M059J (cell line): ENCODE results near the gene POLR2L. TPM values are rescaled to one million over a fixed set of nuclear protein-coding genes. Genes with fewer than 3 reads are reported as not detected.
A peak's percentile ranks its signal among the peaks of the same experiment; 100 is the strongest.

ENCODE experiments used
- DNase-seq: peaks from one replicate; pipeline ENCODE4 v3.0.0-alpha.2; 2012; ENCODE audit warnings: low read depth
- total RNA-seq: library from RNA; depleted of rRNA; stranded (reverse); fragments of >200 nt; shearing (Covaris generic); gene quantifications from 2 replicates; pipeline ENCODE4 v1.2.3, GENCODE V29; 2014; rRNA removed

Gene POLR2L
- total RNA-seq, 1 experiment from 2014 or later, result 147 TPM

DNA sequence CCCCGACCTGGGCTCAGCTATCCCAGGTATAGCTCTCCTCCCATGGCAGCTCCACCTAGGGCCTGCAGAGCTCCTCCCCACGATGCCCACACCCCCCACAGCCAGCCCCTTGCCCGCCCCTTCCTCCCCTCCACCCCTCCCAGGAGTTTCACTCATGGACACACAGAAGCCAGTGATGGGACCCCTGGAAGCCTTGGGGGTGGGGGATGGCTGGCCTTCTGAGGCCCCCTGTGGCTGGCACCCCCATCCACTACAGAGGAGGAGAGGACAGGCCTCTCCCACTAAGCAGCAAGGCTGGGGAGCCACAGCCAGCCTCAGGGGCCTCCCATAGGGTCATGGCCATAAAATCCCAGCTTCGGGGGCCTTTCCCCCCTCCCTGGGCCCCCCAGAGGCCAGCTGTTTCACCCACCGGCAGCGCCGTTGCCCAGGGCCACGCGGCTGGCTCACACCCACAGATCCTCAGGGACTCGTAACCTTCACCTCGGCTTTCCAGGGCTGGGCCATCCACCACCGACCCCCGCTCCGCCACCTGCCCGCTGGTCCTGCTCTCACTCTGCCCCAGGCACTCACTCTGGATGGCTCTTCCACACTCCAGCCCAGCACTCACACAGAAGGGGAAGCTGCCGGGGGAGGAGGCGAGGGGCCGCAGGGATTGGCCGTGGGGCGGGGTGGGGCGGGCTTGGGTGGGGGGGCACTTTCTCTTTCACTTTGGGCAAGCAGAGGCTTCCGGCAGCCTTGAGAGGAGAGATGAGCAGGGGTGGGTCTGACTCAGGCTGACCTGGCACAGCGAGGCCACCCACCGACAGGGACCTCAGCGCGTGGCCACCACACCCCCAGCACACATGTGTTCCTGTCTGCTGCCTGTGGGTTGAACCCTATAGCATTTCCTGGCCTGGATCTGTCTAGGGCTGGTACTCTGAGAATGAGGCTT is 46.4 kb downstream of the POLR2L start:
- DNase-seq, result peak; percentile 90

DNA sequence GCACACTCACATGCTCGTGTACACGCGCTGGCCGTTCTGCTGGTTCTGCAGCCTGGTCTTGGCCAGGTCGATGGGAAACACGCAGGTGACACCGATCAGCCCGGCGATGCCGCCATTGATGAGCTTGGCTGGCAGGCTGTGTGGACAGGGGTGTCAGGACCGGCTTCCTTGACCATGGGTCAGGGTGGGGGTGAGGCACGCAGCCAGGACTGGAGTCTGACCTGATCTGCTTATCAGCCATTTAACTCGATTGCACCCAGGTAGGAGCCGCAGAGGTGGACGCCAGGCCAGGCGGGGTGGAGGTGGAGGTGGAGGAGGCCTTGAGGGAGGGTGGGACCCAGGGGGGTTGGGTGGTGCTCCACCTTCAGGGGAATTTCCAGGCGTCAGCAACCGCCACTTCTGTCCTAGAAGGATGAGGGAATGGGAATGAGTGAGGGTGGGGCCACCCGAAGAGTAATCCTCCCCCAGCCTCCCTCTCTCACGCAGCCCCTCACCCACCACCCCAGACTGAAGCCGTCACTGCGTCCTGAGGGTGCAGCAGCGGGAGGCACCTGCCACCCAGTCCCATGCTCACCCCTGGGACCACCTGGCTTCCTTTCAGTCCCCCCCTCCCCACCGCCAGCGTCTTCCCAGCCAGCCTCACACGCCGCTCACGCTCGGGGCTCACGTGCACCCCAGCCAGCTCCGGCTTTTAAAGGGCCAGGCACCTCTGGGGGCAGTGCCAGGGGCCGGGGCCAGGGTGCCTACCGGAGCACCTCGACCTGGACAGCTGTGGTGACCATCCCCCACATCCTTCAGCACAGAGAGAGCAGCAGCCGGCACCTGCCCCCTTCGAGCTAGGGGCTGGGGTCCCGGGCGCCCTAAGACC is 47.3 kb downstream of the POLR2L start:
- no peak for DNase-seq

DNA sequence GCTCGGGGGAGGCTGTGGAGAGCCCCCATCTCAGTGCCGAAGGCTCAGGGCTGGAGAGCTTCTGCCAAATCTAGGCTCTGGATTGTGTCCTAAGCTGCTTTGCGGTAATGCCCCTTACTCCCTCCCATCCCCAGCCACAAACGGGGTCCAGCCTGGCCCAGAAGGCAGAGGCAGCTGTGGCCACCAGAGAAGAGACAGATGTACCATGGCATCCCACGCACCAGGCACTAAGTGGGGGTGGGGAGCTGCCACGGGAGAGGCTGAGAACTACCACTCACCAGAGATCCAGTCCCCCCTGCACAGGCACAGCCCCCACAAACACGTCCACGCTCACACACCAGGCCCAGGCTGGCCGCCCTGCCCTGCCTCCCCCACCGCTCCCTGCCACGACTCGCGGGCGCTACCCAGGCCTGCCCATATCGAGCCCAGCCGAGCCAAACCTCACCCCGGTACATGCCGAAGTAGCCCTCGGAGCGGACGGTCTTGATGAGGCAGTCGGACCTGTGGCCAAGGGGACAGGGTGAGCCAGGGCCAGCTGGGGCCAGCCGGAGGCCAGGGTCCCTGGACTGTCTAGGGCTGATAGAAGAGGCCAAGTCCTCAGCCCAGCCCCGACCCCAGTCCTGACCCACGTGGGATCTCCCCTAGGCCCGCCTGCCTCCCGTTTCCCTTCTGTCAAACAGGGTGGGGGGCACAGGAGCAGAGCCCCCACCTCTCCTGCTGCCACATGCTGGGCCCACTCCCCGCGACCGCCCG is 48.1 kb downstream of the POLR2L start:
- DNase-seq, result no peak

DNA sequence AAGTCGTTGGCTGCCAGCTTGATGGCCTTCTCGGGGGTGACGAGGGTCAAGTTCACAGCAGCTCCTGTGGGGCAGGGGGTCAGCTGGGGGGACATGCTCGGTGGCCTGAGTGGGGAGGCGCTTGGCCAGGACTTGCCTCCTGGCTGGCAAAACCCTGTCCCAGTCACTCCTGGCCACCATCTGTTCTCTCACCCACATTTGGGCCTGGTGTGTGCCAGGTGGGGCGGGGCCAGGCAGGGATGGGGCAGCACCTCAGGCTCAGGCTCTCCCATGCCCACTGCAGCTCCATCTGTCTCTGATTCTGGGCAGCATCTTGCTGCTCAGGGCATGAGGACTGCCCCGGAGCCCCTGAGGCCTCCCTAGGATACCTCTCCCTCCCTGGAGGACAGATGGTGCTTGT is 48.8 kb downstream of the POLR2L start:
- DNase-seq, result peak; percentile 22

DNA sequence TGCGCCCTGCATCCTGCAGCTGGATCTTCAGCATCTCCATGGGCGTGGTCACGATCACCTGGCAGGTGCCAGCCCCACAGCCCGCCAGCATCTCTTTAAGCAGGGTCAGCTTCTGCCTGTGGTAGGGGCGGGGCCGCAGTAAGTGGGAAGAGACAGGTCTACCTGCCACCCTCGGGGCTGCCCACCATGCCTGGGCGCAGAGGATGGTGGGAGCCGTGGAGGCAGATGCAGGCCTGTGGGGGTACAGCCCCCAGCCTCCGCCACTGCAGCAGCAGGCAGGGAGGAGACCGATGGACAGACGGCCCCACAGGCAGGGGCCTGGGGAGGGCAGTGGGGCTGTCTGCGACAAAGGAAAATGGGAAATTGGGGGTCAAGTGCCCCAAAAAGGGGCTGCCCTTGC is 49.5 kb downstream of the POLR2L start:
- DNase-seq, result no peak

DNA sequence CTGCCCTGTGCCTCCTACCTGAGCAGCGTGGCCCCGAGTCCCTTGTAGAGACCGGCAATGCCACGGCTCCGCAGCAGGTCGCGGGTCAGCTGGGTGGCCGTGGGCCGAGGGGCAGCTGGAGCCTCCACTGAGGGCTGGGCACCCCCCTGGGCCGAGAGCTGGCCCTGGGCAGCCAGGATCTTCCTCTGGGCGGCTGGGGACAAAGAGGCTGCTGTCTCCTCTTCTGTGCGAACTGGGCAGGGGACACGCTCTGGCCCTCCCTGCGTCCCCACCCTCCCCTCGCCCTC is 49.9 kb downstream of the POLR2L start:
- DNase-seq, result no peak

DNA sequence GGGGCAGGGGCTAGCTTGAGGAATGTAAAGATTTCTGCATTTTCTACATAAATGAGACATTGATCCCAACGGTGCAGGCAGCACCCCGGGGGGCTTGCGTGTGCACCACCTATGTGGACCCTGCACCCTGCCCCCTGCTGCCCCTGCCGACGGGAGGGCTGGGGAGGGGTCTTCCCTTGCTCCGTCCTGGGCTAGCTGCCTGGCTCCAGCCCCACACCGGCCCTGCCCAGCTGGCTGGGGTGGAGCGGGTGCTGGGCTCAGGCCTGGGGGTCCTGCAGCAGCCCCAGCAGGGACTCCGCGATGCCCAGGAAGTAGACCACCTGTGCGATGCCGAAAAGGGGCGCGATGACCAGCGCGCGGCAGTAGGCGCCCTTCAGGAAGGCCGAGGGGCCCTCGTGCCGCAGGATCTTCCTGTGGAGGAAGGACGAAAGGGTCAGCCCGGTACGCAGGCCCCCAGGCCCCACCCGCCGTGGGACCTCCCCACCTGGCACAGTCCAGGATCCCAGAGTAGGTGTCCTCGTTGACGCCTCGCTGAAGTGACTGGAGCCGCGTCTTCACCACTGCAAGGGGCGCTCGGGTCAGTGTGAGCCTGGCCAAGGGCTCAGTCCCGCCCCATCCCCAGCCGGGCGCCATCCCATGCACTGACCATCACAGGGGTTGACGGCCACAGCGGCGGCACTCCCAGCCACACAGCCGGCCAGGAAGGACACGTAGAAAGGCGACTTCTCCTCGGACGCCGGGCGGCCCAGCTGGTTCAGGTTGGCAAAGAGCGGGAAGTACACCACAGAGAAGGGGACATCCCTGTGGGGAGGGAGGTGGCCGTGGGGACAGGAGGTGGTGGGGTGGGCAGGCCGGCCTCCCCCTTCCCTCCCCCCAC is 50.4 kb downstream of the POLR2L start:
- no peak for DNase-seq

DNA sequence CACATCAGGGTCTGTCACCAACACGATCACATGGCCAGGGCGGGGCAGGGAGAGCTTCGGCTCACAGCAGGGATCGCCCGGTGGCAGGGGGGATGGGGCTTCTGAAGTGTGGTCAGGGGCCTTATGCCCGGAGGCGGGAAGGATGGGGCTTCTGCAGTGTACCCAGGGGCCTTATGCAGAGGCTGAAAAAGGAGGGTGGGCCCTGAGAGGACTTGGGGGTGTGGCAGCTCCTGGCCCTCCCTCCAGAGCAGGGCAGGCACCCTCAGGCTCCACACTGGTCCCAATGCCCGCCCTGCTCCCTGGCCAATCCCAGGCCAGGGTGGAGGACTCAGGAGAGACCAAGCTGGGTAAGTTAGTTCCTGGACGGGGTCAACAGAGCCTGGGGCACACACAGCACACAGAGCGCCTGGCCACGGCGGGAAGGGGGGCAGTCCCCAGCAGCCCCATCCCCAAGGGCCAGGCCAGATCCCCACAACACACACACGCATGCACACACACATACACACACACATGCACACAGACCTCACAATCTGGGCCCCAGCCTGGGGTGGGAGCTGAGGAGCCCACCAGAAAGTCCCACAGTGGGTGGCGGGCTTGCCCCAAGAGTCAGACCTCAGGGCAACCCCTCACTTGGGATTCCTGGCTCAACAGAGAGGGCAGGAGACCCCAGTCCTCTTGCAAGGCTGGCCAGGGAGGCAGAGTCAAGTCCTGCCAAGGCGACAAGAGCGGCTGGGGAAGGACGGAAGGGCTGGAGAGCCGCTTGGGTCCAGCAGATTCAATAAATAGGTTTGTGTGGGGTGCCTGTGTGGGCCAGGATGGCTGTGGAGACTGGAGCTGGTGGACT is 51.4 kb downstream of the POLR2L start:
- peak; percentile 46 for DNase-seq

DNA sequence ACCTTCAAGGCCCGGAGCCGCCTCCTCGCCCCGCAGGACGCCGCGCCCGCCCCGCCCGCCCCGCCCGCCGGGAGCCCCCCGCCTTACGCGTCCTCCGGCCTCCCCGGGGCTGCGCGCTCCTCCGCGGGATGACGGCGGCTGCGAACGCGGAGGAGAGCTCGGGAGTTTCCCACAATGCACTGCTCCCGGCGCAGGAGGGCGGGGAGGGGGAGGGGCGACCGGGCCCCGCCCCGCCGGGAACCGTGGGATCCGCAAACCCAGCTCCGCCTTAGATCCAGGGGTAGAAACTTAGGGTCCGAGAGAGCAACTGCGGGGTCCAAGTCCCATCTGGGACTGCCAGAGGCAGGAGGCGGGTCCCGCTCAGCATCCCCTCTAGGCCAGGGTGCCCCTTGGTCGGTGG is 52.4 kb downstream of the POLR2L start, which contains the start of gene CEND1:
CEND1 (minus strand) TSS at position 148 of the 400 bp plus-strand sequence. CDS start 1,514 bp downstream, outside the sequence.
- no peak for DNase-seq

Other genes with a start within 250 kb of the POLR2L start
- gene IRF7, start 226.6 kb downstream of the POLR2L start, total RNA-seq, result not detected in 2 replicates
- gene CDHR5, start 217.6 kb downstream of the POLR2L start, total RNA-seq, result not detected in 2 replicates
- not detected in 2 replicates for gene SCT, start 215.3 kb downstream of the POLR2L start, total RNA-seq
- not detected in 2 replicates for gene DRD4, start 205.3 kb downstream of the POLR2L start, total RNA-seq
- 31.0 and 50.8 TPM in 2 replicates for gene DEAF1, start 147.3 kb downstream of the POLR2L start, total RNA-seq
- 7.9 and 14.9 TPM in 2 replicates for gene TMEM80, start 146.7 kb downstream of the POLR2L start, total RNA-seq
- 4.9 and 10.6 TPM in 2 replicates for gene EPS8L2, start 136.3 kb downstream of the POLR2L start, total RNA-seq
- 247 and 252 TPM in 2 replicates for gene TALDO1, start 95.1 kb downstream of the POLR2L start, total RNA-seq
- 22.5 and 25.6 TPM in 2 replicates for gene GATD1, start 65.0 kb downstream of the POLR2L start, total RNA-seq
- gene CEND1, start 52.4 kb downstream of the POLR2L start, total RNA-seq, result not detected in 2 replicates
- gene SLC25A22, start 44.2 kb downstream of the POLR2L start, total RNA-seq, result 7.5 and 26.5 TPM in 2 replicates
- 3.3 and 8.2 TPM in 2 replicates for gene PIDD1, start 37.3 kb downstream of the POLR2L start, total RNA-seq
- gene RPLP2, start 32.6 kb downstream of the POLR2L start, total RNA-seq, result 714 and 877 TPM in 2 replicates
- gene PNPLA2, start 23.6 kb downstream of the POLR2L start, total RNA-seq, result 27.8 and 50.0 TPM in 2 replicates
- 2.1 and 9.6 TPM in 2 replicates for gene CRACR2B, start 14.6 kb downstream of the POLR2L start, total RNA-seq
- 588 and 642 TPM in 2 replicates for gene CD151, start 9.6 kb downstream of the POLR2L start, total RNA-seq
- 207 and 240 TPM in 2 replicates for gene TSPAN4, start 323 bp upstream of the POLR2L start, total RNA-seq
- 88.2 and 92.6 TPM in 2 replicates for gene CHID1, start 68.3 kb upstream of the POLR2L start, total RNA-seq
- 40.9 and 49.3 TPM in 2 replicates for gene AP2A2, start 83.3 kb upstream of the POLR2L start, total RNA-seq
- not detected in 2 replicates for gene MUC6, start 194.2 kb upstream of the POLR2L start, total RNA-seq
- not detected in 2 replicates for gene MUC2, start 232.3 kb upstream of the POLR2L start, total RNA-seq